Trophoblast cell (in vitro differentiated cells and primary cell): Measurements from ENCODE around the gene NUP205.
"Not testable (repeated sequence)": the region's sequence is repeated elsewhere in the genome, so short reads cannot be mapped to it uniquely, and the experiment has no call there.

Experiments used
- DNase-seq, 2 donors: peaks; one replicate each; pipeline ENCODE4 v3.0.0-alpha.2; 2016
- H2AFZ ChIP-seq: 2 replicates; pipeline ENCODE4 v1.6.1; 2013; ENCODE audit warnings: low read length, moderate library complexity, mild to moderate bottlenecking; ENCODE audit not compliant: insufficient read depth, poor library complexity
- H2AK5ac ChIP-seq: 2 replicates; pipeline ENCODE4 v1.6.1; 2013; ENCODE audit warnings: mild to moderate bottlenecking, low read length
- H2BK120ac ChIP-seq: 2 replicates; pipeline ENCODE4 v1.6.1; 2013; ENCODE audit warnings: low read length, mild to moderate bottlenecking, moderate library complexity; ENCODE audit not compliant: insufficient read depth, poor library complexity
- H2BK12ac ChIP-seq: 2 replicates; pipeline ENCODE4 v1.6.1; 2013; ENCODE audit warnings: mild to moderate bottlenecking, low read length, moderate library complexity
- H2BK5ac ChIP-seq: 2 replicates; pipeline ENCODE4 v1.6.1; 2013; ENCODE audit warnings: low read length, low read depth, moderate library complexity, mild to moderate bottlenecking; ENCODE audit not compliant: poor library complexity
- H3K14ac ChIP-seq: 2 replicates; pipeline ENCODE4 v1.6.1; 2013; ENCODE audit warnings: mild to moderate bottlenecking, low read length
- H3K18ac ChIP-seq: 2 replicates; pipeline ENCODE4 v1.6.1; 2013; ENCODE audit warnings: mild to moderate bottlenecking, low read length
- H3K23ac ChIP-seq: 2 replicates; pipeline ENCODE4 v1.6.1; 2013; ENCODE audit warnings: low read length
- H3K27ac ChIP-seq: 2 replicates; pipeline ENCODE4 v1.5.1; 2013; ENCODE audit warnings: low read depth, mild to moderate bottlenecking, inconsistent platforms, low read length, moderate library complexity
- H3K27me3 ChIP-seq: 2 replicates; pipeline ENCODE4 v1.6.1; 2013; ENCODE audit warnings: inconsistent platforms, mild to moderate bottlenecking, low read length, moderate library complexity; ENCODE audit not compliant: insufficient read depth
- H3K36me3 ChIP-seq, 2 experiments: 1 replicate in 1 of 2; 2 replicates in 1 of 2; pipeline ENCODE4 v1.6.1; 2013; ENCODE audit warnings: low read length in 2 of 2, mild to moderate bottlenecking in 2 of 2, moderate library complexity in 1 of 2; ENCODE audit not compliant: insufficient read depth in 2 of 2, control insufficient read depth in 1 of 2
- H3K4ac ChIP-seq: 2 replicates; pipeline ENCODE4 v1.6.1; 2013; ENCODE audit warnings: low read depth, mild to moderate bottlenecking, low read length, moderate library complexity
- H3K4me1 ChIP-seq, 2 experiments: 1 replicate in 1 of 2; 2 replicates in 1 of 2; pipeline ENCODE4 v1.6.1; 2013; ENCODE audit warnings: low read length in 2 of 2, mild to moderate bottlenecking in 2 of 2, moderate library complexity in 1 of 2; ENCODE audit not compliant: insufficient read depth in 2 of 2, control insufficient read depth in 1 of 2
- H3K4me2 ChIP-seq: 2 replicates; pipeline ENCODE4 v1.6.1; 2013; ENCODE audit warnings: inconsistent platforms, mild to moderate bottlenecking, low read length, moderate library complexity
- H3K4me3 ChIP-seq: 2 replicates; pipeline ENCODE4 v1.5.1; 2013; ENCODE audit warnings: mild to moderate bottlenecking, low read depth, low read length, inconsistent platforms
- H3K79me1 ChIP-seq: one replicate; pipeline ENCODE4 v1.6.1; 2013; ENCODE audit warnings: low read length
- H3K79me2 ChIP-seq: 2 replicates; pipeline ENCODE4 v1.6.1; 2013; ENCODE audit warnings: low read length, mild to moderate bottlenecking; ENCODE audit not compliant: control insufficient read depth, insufficient read depth, poor library complexity
- H3K9ac ChIP-seq: 2 replicates; pipeline ENCODE4 v1.6.1; 2013; ENCODE audit warnings: mild to moderate bottlenecking, low read length
- H3K9me3 ChIP-seq: 2 replicates; pipeline ENCODE4 v1.6.1; 2013; ENCODE audit warnings: low read depth, mild to moderate bottlenecking, control low read depth, inconsistent platforms, low read length; ENCODE audit not compliant: insufficient read depth
- H4K12ac ChIP-seq: 2 replicates; pipeline ENCODE4 v1.6.1; 2013; ENCODE audit warnings: low read depth, mild to moderate bottlenecking, low read length, moderate library complexity
- H4K8ac ChIP-seq: 2 replicates; pipeline ENCODE4 v1.6.1; 2013; ENCODE audit warnings: low read depth, mild to moderate bottlenecking, low read length, moderate library complexity
- H4K91ac ChIP-seq: one replicate; pipeline ENCODE4 v1.6.1; 2013; ENCODE audit warnings: low read depth, mild to moderate bottlenecking, low read length, moderate library complexity
- WGBS: extraction: QIAGEN DNeasy Blood & Tissue Kit; methylation state at CpG from one replicate; pipeline ENCODE4 v1.1.7; 2013; ENCODE audit warnings: missing lambda C conversion rate; ENCODE audit not compliant: insufficient read length, insufficient coverage; ENCODE audit errors: extremely low coverage; 5-methylcytosine and 5-hydroxymethylcytosine counted together

NUP205 gene

DNA sequence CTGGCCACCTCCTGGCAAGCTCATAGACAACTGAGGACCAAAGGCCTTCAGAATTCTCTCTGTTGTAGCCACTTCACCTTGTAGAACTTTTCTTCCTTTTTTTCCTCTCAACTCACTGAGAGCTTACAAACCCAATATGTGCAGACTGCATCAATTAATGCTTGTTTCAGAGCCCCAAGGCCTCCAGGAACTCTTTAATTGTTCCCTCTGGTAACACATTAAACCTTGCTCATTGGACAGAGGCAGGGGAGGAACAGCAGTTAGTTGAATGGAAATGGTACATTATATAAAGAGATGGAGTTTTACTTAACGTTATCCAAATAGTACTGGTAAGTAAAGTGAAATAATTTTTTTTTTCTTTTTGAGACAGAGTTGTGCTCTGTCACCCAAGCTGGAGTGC is 129.7 kb downstream of the NUP205 start:
- Histone ChIP-seq H3K4me1 (peaks cover 15 to 27% of the 10 kb centered on the region in 2 experiments), H3K4me2 (no peak overlapping the region)
- WGBS, result no CpG with 5 or more reads among the region's 1 CpG

DNA sequence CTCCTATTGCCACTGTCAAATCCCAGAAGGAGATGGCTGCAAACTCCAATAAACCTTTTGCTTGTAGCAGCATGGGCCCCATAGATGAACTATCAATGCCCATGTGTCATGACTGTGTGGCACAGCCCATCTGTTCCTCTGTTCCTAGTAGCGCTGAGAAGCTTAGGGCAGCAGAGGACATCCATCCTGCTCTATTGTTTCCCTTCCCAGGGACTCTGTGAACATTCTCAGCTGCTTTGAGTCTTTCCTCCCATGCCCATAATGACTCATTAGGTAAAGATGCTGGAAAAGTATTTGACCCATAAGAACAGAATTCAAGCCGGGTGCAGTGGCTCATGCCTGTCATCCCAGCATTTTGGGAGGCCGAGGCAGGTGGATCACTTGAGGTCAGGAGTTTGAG is 132.8 kb downstream of the NUP205 start:
- H4K12ac ChIP-seq, result no peak overlapping the region
- no peaks in the 10 kb centered on the region for H3K79me2 ChIP-seq
- no peaks in the 10 kb centered on the region for H3K9me3 ChIP-seq
- H2BK120ac ChIP-seq, result no peak overlapping the region
- no peak overlapping the region for H2AK5ac ChIP-seq
- peaks cover 5% of the 10 kb centered on the region for H3K79me1 ChIP-seq
- H3K36me3 ChIP-seq, result peaks cover 15 to 22% of the 10 kb centered on the region in 2 experiments
- H2BK12ac ChIP-seq, result no peak overlapping the region
- DNase-seq, result peak in 1 of 2 donors; percentile 35
- peak overlapping the region; percentile 5 for H4K91ac ChIP-seq
- no peak overlapping the region for H3K4ac ChIP-seq
- H3K9ac ChIP-seq, result no peak overlapping the region
- H3K4me2 ChIP-seq, result no peak overlapping the region
- peaks cover 3 to 7% of the 10 kb centered on the region in 2 experiments for H3K4me1 ChIP-seq
- H3K23ac ChIP-seq, result no peak overlapping the region
- H2AFZ ChIP-seq, result no peak overlapping the region
- no peak overlapping the region for H3K14ac ChIP-seq
- H2BK5ac ChIP-seq, result no peak overlapping the region
- H3K27ac ChIP-seq, result no peak overlapping the region
- H3K18ac ChIP-seq, result no peak overlapping the region
- WGBS, result no CpG with 5 or more reads among the region's 3 CpGs
- no peak overlapping the region for H4K8ac ChIP-seq
- no peaks in the 10 kb centered on the region for H3K27me3 ChIP-seq
- H3K4me3 ChIP-seq, result no peak overlapping the region

More for the DNA sequence above, 129.7 kb downstream of the NUP205 start:
- H2BK5ac ChIP-seq, result no peak overlapping the region
- no peak overlapping the region for H4K8ac ChIP-seq
- DNase-seq, result no peak
- no peak overlapping the region for H2BK12ac ChIP-seq
- H3K9me3 ChIP-seq, result no peaks in the 10 kb centered on the region
- peaks cover 10 to 19% of the 10 kb centered on the region in 2 experiments for H3K36me3 ChIP-seq
- H4K12ac ChIP-seq, result no peak overlapping the region
- no peak overlapping the region for H3K23ac ChIP-seq
- peaks cover 18% of the 10 kb centered on the region for H3K79me1 ChIP-seq
- H2AK5ac ChIP-seq, result no peak overlapping the region
- no peak overlapping the region for H3K4ac ChIP-seq
- H2AFZ ChIP-seq, result no peak overlapping the region
- no peak overlapping the region for H3K9ac ChIP-seq
- no peak overlapping the region for H3K4me3 ChIP-seq
- H3K27me3 ChIP-seq, result no peaks in the 10 kb centered on the region
- no peak overlapping the region for H3K14ac ChIP-seq
- H3K27ac ChIP-seq, result no peak overlapping the region
- H4K91ac ChIP-seq, result no peak overlapping the region
- H3K18ac ChIP-seq, result no peak overlapping the region
- H2BK120ac ChIP-seq, result no peak overlapping the region
- no peaks in the 10 kb centered on the region for H3K79me2 ChIP-seq

DNA sequence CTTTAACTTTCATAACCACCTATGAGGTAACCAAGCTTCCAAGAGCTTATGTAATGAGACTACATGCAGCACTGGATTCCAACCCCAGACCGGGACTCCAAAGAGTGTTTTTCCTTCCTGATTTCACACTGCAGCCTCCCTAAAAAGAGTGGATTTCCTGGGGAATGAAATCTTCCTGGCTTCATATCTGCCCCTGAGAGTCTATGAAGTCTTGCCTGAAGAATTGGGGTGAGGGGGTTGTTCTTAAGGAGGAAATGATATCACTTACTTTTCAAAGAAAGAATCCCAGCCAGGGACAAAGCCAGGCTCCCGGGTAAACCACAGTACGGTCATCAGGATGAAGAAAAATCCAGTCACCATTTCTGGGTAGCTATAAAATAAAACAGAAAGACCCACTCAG is 134.3 kb downstream of the NUP205 start:
- H2AK5ac ChIP-seq, result no peak overlapping the region
- WGBS, result no CpG with 5 or more reads among the region's 3 CpGs

DNA sequence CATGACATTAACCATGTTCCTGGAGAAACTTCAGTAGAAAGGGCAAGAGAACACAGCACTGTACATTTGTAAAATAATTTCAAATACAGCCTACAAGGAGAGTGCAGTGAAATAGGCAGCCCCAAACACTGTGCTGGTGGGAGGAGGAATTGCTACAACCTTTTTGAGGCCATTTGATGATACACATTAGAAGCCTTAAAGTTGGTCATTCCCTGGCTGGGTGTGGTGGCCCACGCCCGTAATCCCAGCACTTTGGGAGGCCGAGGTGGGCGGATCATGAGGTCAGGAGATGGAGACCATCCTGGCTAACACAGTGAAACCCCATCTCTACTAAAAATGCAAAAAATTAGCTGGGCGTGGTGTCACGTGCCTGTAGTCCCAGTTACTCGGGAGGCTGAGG is 134.9 kb downstream of the NUP205 start:
- H3K27me3 ChIP-seq, H2AK5ac ChIP-seq, H4K8ac ChIP-seq, H4K12ac ChIP-seq, H2BK12ac ChIP-seq, H3K27ac ChIP-seq, H3K23ac ChIP-seq, H3K4ac ChIP-seq, H2AFZ ChIP-seq, H3K18ac ChIP-seq, H3K79me2 ChIP-seq, H4K91ac ChIP-seq, H3K4me3 ChIP-seq, H3K4me2 ChIP-seq, H3K9ac ChIP-seq, H2BK120ac ChIP-seq, H2BK5ac ChIP-seq, DNase-seq, H3K14ac ChIP-seq, H3K79me1 ChIP-seq, H3K9me3 ChIP-seq: not testable (repeated sequence)
- peaks cover 5 to 10% of the 10 kb centered on the region in 2 experiments for H3K4me1 ChIP-seq
- no CpG with 5 or more reads among the region's 7 CpGs for WGBS
- peaks cover 13 to 22% of the 10 kb centered on the region in 2 experiments for H3K36me3 ChIP-seq

More for the DNA sequence above, 134.3 kb downstream of the NUP205 start:
- Histone ChIP-seq H4K12ac (no peak overlapping the region), H3K79me1 (peaks cover 1% of the 10 kb centered on the region), H3K4ac (no peak overlapping the region), H3K9me3 (no peaks in the 10 kb centered on the region), H4K91ac (no peak overlapping the region), H3K18ac (no peak overlapping the region), H3K79me2 (no peaks in the 10 kb centered on the region), H2BK5ac (no peak overlapping the region), H3K14ac (no peak overlapping the region), H3K23ac (no peak overlapping the region), H2BK120ac (no peak overlapping the region), H2BK12ac (no peak overlapping the region), H4K8ac (no peak overlapping the region), H3K4me3 (no peak overlapping the region), H2AFZ (no peak overlapping the region), H3K4me2 (no peak overlapping the region), H3K4me1 (peaks cover 2 to 6% of the 10 kb centered on the region in 2 experiments), H3K27ac (no peak overlapping the region), H3K9ac (no peak overlapping the region), H3K27me3 (no peaks in the 10 kb centered on the region), H3K36me3 (peaks cover 13 to 22% of the 10 kb centered on the region in 2 experiments)
- no peak for DNase-seq
